Measurements from ENCODE around the gene FBXO2. TPM values are rescaled to one million over a fixed set of nuclear protein-coding genes. Genes with fewer than 3 reads are reported as not detected.

The FBXO2 gene
- total and polyA plus RNA-seq, 9 of the 15 experiments (the other 6 are each of a cell fraction or from before 2014, with no cell fraction given), result 0.04 to 1.9 (median 0.27) TPM

- TF ChIP-seq, protein P1, sequence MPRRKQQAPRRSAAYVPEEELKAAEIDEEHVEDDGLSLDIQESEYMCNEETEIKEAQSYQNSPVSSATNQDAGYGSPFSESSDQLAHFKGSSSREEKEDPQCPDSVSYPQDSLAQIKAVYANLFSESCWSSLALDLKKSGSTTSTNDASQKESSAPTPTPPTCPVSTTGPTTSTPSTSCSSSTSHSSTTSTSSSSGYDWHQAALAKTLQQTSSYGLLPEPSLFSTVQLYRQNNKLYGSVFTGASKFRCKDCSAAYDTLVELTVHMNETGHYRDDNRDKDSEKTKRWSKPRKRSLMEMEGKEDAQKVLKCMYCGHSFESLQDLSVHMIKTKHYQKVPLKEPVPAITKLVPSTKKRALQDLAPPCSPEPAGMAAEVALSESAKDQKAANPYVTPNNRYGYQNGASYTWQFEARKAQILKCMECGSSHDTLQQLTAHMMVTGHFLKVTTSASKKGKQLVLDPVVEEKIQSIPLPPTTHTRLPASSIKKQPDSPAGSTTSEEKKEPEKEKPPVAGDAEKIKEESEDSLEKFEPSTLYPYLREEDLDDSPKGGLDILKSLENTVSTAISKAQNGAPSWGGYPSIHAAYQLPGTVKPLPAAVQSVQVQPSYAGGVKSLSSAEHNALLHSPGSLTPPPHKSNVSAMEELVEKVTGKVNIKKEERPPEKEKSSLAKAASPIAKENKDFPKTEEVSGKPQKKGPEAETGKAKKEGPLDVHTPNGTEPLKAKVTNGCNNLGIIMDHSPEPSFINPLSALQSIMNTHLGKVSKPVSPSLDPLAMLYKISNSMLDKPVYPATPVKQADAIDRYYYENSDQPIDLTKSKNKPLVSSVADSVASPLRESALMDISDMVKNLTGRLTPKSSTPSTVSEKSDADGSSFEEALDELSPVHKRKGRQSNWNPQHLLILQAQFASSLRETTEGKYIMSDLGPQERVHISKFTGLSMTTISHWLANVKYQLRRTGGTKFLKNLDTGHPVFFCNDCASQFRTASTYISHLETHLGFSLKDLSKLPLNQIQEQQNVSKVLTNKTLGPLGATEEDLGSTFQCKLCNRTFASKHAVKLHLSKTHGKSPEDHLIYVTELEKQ (CRISPR knock-in tag; IDR thresholded peaks at IDR 0.05), result no peak
- TF ChIP-seq RNF2 (IDR thresholded peaks at IDR 0.05) (peak; percentile 49), TSC22D4 (tag; IDR thresholded peaks at IDR 0.05) (no peak), FOS (IDR thresholded peaks at IDR 0.05; ENCODE audit: extremely low read depth, insufficient read length) (no peak), MLLT1 (IDR thresholded peaks at IDR 0.05) (peak in 1 of 2 experiments; percentile 13; a peak in 1 of 4 replicates), NR2C1 (IDR thresholded peaks at IDR 0.05) (no peak), NR2C1 (tag; IDR thresholded peaks at IDR 0.05) (no peak), SMARCE1 (IDR thresholded peaks at IDR 0.05) (peak; percentile 57), DDX20 (tag; IDR thresholded peaks at IDR 0.05; ENCODE audit: low read depth) (no peak), CBX3 (IDR thresholded peaks at IDR 0.05; ENCODE audit: borderline replicate concordance in 1 of 2, low read length in 2 of 2) (no peak; a peak in 1 of 3 replicates), ZNF146 (CRISPR knock-in tag; IDR thresholded peaks at IDR 0.05; ENCODE audit: unreplicated experiment) (no peak), CUX1 (CRISPR knock-in tag; IDR thresholded peaks at IDR 0.05) (no peak), STAT5B (CRISPR knock-in tag; IDR thresholded peaks at IDR 0.05) (no peak), CXXC5 (CRISPR knock-in tag; IDR thresholded peaks at IDR 0.05) (peak; percentile 93), SFPQ (IDR thresholded peaks at IDR 0.05; ENCODE audit: low read depth, low read length) (no peak)
Measured at GRCh38 chr1:11681071-11681771, 27.0 kb upstream of the FBXO2 start, which contains the start of gene MAD2L2 (continued).

Measured in K562 (cell line).